Bronchial epithelial cell (primary cell): Measurements from ENCODE around the gene EBNA1BP2. TPM values are rescaled to one million over a fixed set of nuclear protein-coding genes. Genes with fewer than 3 reads are reported as not detected.
A peak's percentile ranks its signal among the peaks of the same experiment; 100 is the strongest.

Experiments used
- DNase-seq: peaks from one replicate; pipeline ENCODE4 v3.0.0-alpha.2; 2010; ENCODE audit warnings: low read depth
- FAIRE-seq: peaks from 2 replicates; lab custom pipeline; 2011; peaks lifted over from hg19 to GRCh38; lab: Jason Lieb, UNC
- H3K27me3 ChIP-seq: 2 replicates; pipeline ENCODE4 v1.5.1; 2011; ENCODE audit warnings: low read length; ENCODE audit not compliant: control insufficient read depth, insufficient read depth
- H3K36me3 ChIP-seq: 2 replicates; pipeline ENCODE4 v1.5.1; 2011; ENCODE audit warnings: low read length; ENCODE audit not compliant: control insufficient read depth, insufficient read depth
- H3K4me3 ChIP-seq: 2 replicates; pipeline ENCODE4 v1.5.1; 2011; ENCODE audit warnings: mild to moderate bottlenecking, low read depth, low read length, control low read depth
- CTCF ChIP-seq: IDR thresholded peaks from 2 replicates; pipeline ENCODE4 v1.5.1; 2011; ENCODE audit warnings: mild to moderate bottlenecking, moderate library complexity, low read length, control low read depth, inconsistent platforms; ENCODE audit not compliant: insufficient read depth, severe bottlenecking
- total RNA-seq: library from RNA; depleted of rRNA; stranded (reverse); fragments of >200 nt; gene quantifications from 2 replicates; pipeline ENCODE4 v1.2.1, GENCODE V29; 2014

The EBNA1BP2 gene
- total RNA-seq, 1 donor from 2014 or later: 186 TPM

- no peak for FAIRE-seq
- DNase-seq: no peak
- Histone ChIP-seq H3K36me3 (no peaks in the 10 kb centered on the region), H3K27me3 (no peaks in the 10 kb centered on the region), H3K4me3 (no peak overlapping the region)
- no peak for TF ChIP-seq CTCF
Observed at GRCh38 chr1:43207229-43207853, 35.3 kb upstream of the EBNA1BP2 start.

GRCh38 chr1:43206600-43207228, 34.6 kb upstream of the EBNA1BP2 start:
- DNase-seq: peak; percentile 90
- no peak for FAIRE-seq
- TF ChIP-seq CTCF: no peak
- H3K27me3 ChIP-seq: no peaks in the 10 kb centered on the region
- H3K4me3 ChIP-seq: no peak overlapping the region
- H3K36me3 ChIP-seq: no peaks in the 10 kb centered on the region

- TF ChIP-seq CTCF: no peak
- FAIRE-seq (no peak), DNase-seq (no peak)
- H3K4me3 ChIP-seq: no peak overlapping the region
- no peaks in the 10 kb centered on the region for H3K36me3 ChIP-seq
- H3K27me3 ChIP-seq: no peaks in the 10 kb centered on the region
Observed at GRCh38 chr1:43205671-43206070, 33.6 kb upstream of the EBNA1BP2 start.

- DNase-seq: no peak
- FAIRE-seq: no peak
- Histone ChIP-seq H3K36me3 (no peaks in the 10 kb centered on the region), H3K4me3 (no peak overlapping the region), H3K27me3 (no peaks in the 10 kb centered on the region)
- TF ChIP-seq CTCF: no peak
Observed at GRCh38 chr1:43204394-43204793, 32.3 kb upstream of the EBNA1BP2 start.

GRCh38 chr1:43203859-43204258, 31.8 kb upstream of the EBNA1BP2 start:
- Histone ChIP-seq H3K4me3 (no peak overlapping the region), H3K36me3 (no peaks in the 10 kb centered on the region), H3K27me3 (no peaks in the 10 kb centered on the region)
- no peak for FAIRE-seq
- DNase-seq: no peak
- no peak for TF ChIP-seq CTCF
